Mononuclear cell (primary cell): ENCODE data around the gene SMCO2. TPM values are rescaled to one million over a fixed set of nuclear protein-coding genes. Genes with fewer than 3 reads are reported as not detected.

Source experiments
- H3K27me3 ChIP-seq: 2 replicates; pipeline ENCODE4 v1.6.0; 2011; ENCODE audit warnings: low read length, control low read depth; ENCODE audit not compliant: insufficient read depth
- H3K4me1 ChIP-seq: 2 replicates; pipeline ENCODE4 v1.5.1; 2011; ENCODE audit warnings: mild to moderate bottlenecking, low read length, control low read depth; ENCODE audit not compliant: insufficient read depth
- H3K4me3 ChIP-seq: 2 replicates; pipeline ENCODE4 v1.5.1; 2011; ENCODE audit warnings: mild to moderate bottlenecking, low read length, moderate library complexity
- H3K9me3 ChIP-seq: 2 replicates; pipeline ENCODE4 v1.5.1; 2011; ENCODE audit warnings: low read depth, mild to moderate bottlenecking, control low read depth, low read length
- total RNA-seq: library from RNA; depleted of rRNA; stranded (reverse); fragments of >200 nt; gene quantifications from one replicate; pipeline ENCODE4 v1.2.3, GENCODE V29; 2012

SMCO2 gene
- total RNA-seq, 1 donor: not detected

DNA sequence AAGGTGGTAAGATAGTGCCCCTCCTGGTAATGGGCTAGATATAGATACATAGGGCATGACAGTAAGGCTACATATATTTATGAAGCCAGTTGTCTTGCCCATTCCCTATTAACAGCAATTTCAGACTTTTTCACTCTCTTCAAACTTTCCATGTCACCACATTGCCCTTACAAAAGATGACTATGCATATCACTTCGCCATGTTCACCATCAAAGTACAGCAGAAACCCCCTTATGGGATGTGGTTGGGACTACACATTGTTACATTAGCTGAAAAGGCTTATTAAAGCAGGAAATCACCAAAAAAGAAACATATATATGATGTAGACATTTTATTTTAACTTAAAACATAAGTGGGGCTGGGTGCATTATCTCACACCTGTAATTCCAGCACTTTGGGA lies 9.8 kb upstream of the SMCO2 start:
- no peak overlapping the region for H3K4me3 ChIP-seq
- peaks cover 17% of the 10 kb centered on the region for H3K4me1 ChIP-seq
- no peaks in the 10 kb centered on the region for H3K9me3 ChIP-seq
- no peaks in the 10 kb centered on the region for H3K27me3 ChIP-seq

DNA sequence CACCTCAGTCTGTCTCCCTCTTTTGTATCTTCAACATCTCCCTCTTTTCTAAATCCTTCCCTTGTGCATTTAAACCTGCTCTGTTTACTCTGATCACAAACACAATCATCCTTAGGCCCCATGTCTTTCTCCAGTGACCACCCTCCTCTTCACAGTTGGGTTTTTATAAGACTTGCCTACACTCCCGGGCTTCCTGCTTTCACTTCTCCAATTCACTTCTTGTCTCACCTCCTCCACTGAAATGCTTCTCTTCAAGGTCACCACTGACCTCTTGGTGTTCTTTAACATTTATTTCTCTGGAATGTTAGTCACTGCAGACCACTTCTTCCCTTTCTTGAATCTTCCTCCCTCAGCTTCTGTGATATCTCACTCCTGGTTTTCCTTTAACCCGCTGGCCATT lies 8.7 kb upstream of the SMCO2 start:
- H3K4me1 ChIP-seq: peaks cover 16% of the 10 kb centered on the region
- H3K4me3 ChIP-seq: no peak overlapping the region
- H3K27me3 ChIP-seq: no peaks in the 10 kb centered on the region
- H3K9me3 ChIP-seq: no peaks in the 10 kb centered on the region

DNA sequence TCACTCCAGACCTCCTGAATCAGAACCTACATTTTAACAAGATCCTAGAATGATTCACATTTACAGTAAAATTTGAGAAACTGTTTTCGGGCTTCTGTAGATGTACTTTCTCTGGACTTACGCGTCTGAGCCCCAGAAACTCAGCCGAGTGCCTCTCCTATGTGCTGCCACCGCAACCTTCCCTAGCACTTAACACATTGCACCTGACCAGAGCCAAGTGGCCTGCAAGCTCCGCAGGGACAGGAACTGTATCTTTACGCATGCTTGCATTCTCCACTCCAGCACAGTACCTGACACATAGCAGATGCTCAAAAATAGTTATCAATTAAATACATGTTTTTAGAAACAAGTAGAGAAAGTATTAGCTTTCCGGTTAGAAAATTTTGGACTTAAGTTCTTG lies 1.2 kb downstream of the SMCO2 start:
- H3K9me3 ChIP-seq: no peaks in the 10 kb centered on the region
- no peaks in the 10 kb centered on the region for H3K27me3 ChIP-seq
- H3K4me3 ChIP-seq: no peak overlapping the region
- no peaks in the 10 kb centered on the region for H3K4me1 ChIP-seq

DNA sequence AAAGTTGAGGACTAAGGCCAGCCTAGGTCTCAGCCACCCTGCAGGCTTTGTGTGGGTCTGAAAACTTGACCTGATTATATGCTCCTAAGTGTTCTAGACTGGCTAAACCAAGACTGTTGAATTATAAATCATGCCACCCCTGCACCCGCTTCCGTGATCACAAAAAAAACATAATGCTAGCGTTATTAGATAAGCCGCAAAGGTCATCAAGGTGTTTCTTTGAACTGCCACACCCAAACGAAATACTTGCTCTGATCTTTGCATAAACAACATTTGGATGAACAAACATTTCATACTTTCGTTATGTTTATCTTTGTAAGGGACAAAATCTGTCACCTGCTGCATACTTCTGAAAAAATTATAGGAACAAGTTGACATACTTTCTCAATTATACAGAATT lies 2.5 kb downstream of the SMCO2 start:
- Histone ChIP-seq H3K4me3 (no peak overlapping the region), H3K9me3 (no peaks in the 10 kb centered on the region), H3K27me3 (no peaks in the 10 kb centered on the region), H3K4me1 (no peaks in the 10 kb centered on the region)

DNA sequence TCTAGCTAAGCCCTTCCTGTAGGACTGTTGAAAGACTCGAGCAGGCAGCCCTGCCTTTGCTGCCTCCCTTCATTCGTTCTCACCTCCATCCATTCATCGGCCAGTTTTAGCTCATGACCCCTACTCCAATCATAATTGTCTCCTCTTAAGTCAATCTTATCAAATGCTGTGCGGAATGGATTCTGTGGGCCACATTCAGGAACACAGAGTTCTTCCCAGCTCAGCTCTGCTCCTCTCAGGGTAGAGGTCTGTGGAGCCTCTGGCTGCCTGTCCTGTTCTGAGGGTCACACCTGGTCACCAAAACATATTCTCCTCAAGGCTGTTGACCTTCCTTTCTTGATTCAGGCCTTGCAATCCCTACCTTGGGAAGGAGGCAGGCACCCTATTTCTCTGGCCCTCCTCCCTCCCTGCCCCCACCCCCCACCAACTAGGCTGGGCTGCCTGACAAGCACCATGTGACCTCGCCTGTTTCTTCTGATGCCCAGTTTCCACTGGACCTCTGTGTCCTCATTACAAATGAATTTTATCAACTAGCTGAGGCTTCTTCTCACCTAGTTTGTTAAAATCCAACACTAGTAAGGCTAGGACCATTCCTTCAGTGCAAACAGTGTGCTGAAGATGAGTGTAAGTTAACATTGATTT lies 3.5 kb downstream of the SMCO2 start:
- Histone ChIP-seq H3K27me3 (no peaks in the 10 kb centered on the region), H3K4me3 (no peak overlapping the region), H3K9me3 (no peaks in the 10 kb centered on the region), H3K4me1 (no peaks in the 10 kb centered on the region)

DNA sequence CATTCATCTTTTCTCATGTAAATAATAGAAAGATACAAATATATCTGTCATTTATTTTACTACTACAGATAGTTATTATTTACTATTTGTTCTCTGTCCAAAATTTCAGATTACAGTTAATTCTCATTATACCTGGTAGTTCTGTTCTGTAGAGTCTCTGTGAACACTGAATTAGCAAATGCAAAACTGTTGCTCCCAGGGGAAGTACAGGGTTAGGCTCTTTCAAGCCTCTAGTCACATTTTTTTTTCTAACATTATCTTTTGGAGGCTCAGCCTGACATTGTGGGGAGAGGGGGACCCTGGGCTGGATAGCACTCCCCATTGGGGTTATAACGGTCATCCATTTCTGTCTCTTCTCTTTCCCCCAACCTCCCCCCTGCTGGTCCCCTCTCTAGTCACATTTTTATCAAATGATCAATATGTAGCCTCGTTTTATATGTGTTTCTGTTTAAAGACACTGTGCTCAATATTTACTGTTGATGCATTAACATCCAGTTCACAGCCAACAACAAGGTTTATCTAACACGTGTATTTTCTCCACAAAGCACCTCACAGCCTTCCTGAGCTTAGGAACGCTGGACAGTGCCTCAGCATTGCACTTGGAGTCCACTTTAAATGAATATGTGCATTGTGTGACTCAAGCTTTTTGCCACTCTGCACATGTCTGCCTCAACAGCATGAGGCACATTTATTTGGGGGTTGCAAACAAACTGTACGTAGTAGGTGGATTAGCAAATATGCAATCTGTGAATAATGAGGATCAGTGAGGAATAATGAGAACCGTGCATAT lies 4.7 kb downstream of the SMCO2 start:
- H3K9me3 ChIP-seq: no peaks in the 10 kb centered on the region
- H3K4me1 ChIP-seq: no peaks in the 10 kb centered on the region
- H3K4me3 ChIP-seq: no peak overlapping the region
- no peaks in the 10 kb centered on the region for H3K27me3 ChIP-seq

DNA sequence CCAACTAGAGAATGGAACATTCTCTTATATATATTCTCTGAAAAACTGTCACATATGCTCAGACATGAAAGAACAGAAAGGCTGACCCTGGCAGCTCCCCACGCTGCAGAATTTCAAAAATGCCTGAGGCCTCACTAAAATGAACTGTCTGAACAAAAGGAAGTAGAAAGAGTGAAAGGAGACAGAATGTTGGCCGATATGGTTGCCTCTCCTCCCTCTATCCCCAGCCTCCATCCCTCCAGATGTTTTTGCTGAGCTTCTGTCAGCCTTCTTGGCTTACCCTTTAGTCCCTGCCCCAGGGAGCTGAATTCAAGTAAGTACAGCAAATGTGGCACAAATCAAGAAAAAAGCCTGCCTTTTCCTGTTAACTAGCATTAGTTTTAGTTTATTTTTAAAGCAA lies 6.9 kb downstream of the SMCO2 start:
- H3K27me3 ChIP-seq: no peaks in the 10 kb centered on the region
- no peaks in the 10 kb centered on the region for H3K4me1 ChIP-seq
- no peak overlapping the region for H3K4me3 ChIP-seq
- H3K9me3 ChIP-seq: no peaks in the 10 kb centered on the region

DNA sequence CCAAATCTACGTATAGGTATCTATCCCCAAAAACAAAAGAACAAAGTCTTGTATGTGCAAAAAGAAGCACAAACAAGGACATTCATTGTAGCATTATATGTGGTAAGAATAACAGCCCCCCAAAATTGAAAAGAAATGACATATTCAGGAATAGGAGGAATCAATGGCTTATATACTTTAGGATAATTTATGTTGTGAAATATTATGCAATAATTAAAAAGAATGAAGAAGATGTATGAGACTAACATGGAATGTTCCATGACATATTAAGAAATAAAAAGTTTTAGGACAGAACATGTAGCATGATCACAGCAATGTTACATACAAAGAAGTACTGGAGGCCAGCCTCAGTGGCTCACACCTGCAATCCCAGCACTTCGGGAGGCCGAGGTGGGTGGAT lies 9.1 kb downstream of the SMCO2 start:
- no peak overlapping the region for H3K4me3 ChIP-seq
- H3K4me1 ChIP-seq: peaks cover 4% of the 10 kb centered on the region
- no peaks in the 10 kb centered on the region for H3K9me3 ChIP-seq
- H3K27me3 ChIP-seq: peaks cover 15% of the 10 kb centered on the region

DNA sequence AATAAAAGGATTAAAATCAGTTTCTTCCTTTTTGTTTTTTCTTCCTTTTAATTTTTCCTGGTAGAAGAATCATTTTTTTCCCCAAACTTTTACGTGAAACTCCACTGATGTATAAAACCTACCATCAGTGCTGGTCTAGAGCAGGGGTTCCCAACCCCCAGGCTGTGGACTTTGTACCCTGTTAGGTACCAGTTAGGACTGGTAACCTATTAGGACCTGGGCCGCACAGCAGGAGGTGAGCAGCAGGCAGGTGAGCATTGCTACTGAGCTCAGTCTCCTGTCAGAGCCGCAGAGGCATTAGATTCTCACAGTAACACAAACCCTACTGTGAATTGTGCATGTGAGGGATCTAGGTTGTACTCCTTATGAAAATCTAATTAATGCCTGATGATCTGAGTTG lies 10.1 kb downstream of the SMCO2 start:
- Histone ChIP-seq H3K9me3 (no peaks in the 10 kb centered on the region), H3K27me3 (peaks cover 17% of the 10 kb centered on the region), H3K4me1 (peaks cover 6% of the 10 kb centered on the region), H3K4me3 (no peak overlapping the region)

DNA sequence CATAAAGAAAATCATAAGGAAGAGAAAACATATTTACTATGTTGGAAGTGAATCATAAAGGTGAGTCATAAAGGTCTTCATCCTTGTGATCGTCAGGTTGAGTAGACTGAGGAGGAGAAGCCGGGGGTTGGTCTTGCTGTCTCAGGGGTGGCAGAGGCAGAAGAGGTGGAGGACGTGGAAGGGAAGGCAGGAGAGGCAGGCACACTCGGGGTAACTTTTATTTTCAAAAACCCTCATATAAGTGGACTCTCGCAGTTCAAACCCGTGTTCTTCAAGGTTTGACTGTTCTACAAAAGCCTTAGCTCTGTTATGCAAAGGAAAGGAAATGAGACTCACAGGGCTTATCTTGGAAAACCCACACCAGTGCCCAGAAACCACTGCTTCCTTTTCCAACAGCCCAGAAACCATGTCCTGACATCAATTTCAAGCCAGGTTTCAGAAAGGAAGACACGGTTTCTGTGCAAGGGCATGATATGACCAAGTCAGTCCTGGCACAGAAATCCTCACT lies 14.0 kb downstream of the SMCO2 start:
- Histone ChIP-seq H3K9me3 (no peaks in the 10 kb centered on the region), H3K4me3 (no peak overlapping the region), H3K4me1 (peaks cover 6% of the 10 kb centered on the region), H3K27me3 (peaks cover 17% of the 10 kb centered on the region)

DNA sequence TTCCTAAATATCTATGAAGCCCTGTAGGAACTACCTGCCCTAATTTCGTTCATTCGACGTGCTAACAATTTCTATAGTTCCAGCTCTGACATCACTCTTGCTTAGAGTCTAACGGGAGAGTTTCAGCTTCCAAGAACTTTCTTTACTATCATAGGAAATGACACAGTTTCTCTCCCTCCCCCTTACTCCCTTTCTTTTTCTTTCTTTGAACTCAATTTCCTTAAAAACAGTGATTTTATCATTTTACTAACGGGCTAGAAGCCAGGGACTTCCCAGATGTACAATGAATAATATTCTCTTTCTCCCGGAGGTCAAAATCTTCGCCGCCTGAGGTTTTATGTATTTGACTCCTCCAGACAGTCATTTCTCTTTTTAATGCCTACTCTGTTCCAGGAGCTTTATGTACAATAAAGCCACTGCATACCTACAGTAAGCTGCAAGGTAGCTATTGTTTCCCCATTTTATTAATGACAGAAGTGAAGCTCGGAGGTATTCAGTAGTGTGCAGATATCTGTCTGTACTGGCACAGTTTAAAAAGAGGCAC lies 15.7 kb downstream of the SMCO2 start:
- no peaks in the 10 kb centered on the region for H3K9me3 ChIP-seq
- H3K27me3 ChIP-seq: peaks cover 17% of the 10 kb centered on the region
- H3K4me3 ChIP-seq: no peak overlapping the region
- H3K4me1 ChIP-seq: peaks cover 6% of the 10 kb centered on the region

DNA sequence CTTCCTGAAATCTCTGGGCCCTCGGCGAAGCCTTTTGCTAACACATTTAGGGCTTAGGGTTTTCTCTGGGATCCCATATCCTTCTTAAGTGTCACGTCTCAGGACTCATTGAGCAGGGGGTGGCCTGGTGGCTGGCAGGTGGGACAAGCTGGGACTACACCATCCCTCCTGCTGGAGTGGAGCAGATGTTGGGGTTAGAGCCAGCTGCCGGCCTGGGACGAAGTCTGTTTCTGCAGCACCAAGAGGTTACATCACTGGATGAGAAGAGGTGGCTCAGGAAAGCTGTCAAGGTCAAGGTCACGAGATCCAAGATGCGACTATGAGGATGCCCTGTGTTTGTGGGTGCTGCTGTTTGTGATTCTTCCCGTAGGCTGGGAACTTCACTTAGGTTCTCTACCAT lies 16.3 kb downstream of the SMCO2 start:
- Histone ChIP-seq H3K9me3 (no peaks in the 10 kb centered on the region), H3K27me3 (peaks cover 17% of the 10 kb centered on the region), H3K4me3 (no peak overlapping the region), H3K4me1 (peaks cover 6% of the 10 kb centered on the region)

DNA sequence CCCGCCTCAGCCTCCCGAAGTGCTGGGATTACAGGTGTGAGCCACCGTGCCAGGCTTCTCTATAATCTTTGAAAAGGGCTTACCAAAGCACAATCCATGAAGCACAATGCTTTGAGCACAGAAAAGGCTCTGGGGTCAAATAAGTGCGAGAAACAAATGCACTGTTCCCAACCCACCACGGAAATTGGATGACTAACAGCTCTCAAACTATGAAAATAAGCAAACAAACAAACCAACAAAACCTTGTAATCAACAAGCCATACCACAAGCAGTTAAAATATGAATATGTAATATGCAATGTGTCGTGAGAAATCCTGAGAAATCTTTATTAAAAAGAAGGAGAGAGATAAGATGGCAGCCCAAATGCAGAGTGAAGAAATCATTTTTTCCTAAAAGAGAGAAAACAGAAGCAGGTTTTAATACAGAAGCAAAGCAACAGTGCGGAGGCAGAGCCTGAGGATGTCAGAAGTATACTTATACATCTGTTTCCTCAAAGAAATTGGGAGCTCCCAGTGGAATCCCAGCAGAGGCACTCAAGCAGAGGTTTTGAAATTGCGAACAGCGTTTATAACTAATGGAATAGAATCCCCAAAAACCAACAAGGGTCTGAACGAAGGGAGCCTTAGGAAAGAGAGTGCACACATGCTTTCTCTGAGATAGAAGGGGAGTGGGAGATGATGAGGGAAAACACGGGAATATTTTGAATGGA lies 17.1 kb downstream of the SMCO2 start:
- peaks cover 17% of the 10 kb centered on the region for H3K27me3 ChIP-seq
- H3K9me3 ChIP-seq: no peaks in the 10 kb centered on the region
- no peak overlapping the region for H3K4me3 ChIP-seq
- peaks cover 6% of the 10 kb centered on the region for H3K4me1 ChIP-seq

DNA sequence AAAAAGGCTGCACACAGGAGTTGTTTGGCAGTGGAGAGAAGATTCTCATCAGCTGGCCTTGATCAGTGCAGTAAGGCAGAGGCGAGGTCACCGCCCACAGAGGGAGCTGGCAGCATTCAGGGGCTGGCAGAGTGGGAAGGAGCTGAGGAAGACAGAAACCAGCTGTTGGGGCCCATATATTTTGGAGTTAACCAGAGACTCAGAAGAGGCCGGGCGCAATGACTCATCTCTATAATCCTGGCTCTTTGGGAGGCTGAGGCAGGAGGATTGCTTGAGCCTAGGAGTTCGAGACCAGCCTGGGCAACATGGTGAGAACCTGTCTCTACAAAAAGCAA lies 17.7 kb downstream of the SMCO2 start:
- peaks cover 16% of the 10 kb centered on the region for H3K27me3 ChIP-seq
- no peak overlapping the region for H3K4me3 ChIP-seq
- H3K9me3 ChIP-seq: no peaks in the 10 kb centered on the region
- peaks cover 6% of the 10 kb centered on the region for H3K4me1 ChIP-seq

DNA sequence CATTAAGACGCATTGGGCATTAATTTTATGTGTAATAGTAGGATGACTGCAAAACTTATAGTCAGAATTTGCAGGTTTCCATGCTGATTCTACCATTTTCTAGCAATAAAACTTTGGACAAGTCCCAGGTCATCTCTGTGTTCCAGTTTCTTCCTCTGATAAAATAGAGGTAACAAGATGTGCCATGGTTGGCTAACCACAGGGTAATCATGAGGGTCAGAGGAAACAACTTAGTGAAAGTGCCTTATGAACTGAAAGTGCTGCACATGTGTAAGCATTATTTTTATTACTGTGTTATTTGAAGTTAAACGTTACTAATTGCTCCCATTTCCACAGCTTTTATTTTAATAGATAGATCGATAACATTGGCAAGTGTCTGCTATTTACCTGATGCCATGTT lies 21.1 kb downstream of the SMCO2 start:
- no peaks in the 10 kb centered on the region for H3K27me3 ChIP-seq
- H3K9me3 ChIP-seq: no peaks in the 10 kb centered on the region

More for the DNA sequence above, 21.1 kb downstream of the SMCO2 start:
- Histone ChIP-seq H3K4me3 (no peak overlapping the region), H3K4me1 (no peaks in the 10 kb centered on the region)
